NT2/D1 (cell line): ENCODE measurements around the gene NAA25.

ENCODE experiments used
- SUZ12 ChIP-seq: IDR thresholded peaks from 2 replicates; pipeline ENCODE4 v1.6.1; 2011; ENCODE audit not compliant: insufficient read length, insufficient read depth; ENCODE audit errors: extremely low read depth
- YY1 ChIP-seq: IDR thresholded peaks from 2 replicates; pipeline ENCODE4 v1.6.1; 2011; ENCODE audit not compliant: insufficient read length, insufficient read depth
- ZNF274 ChIP-seq: IDR thresholded peaks from 2 replicates; pipeline ENCODE4 v1.6.1; 2011; ENCODE audit warnings: mild to moderate bottlenecking, low read depth, low read length

GRCh38 chr12:112022241-112023016, 86.2 kb downstream of the NAA25 start:
- TF ChIP-seq ZNF274 (no peak), YY1 (no peak), SUZ12 (no peak)
